ENCODE measurements around the gene NUP214. TPM values are rescaled to one million over a fixed set of nuclear protein-coding genes. Genes with fewer than 3 reads are reported as not detected.

NUP214 gene
- total RNA-seq, 1 donor from 2014 or later = 67.1 TPM

DNA sequence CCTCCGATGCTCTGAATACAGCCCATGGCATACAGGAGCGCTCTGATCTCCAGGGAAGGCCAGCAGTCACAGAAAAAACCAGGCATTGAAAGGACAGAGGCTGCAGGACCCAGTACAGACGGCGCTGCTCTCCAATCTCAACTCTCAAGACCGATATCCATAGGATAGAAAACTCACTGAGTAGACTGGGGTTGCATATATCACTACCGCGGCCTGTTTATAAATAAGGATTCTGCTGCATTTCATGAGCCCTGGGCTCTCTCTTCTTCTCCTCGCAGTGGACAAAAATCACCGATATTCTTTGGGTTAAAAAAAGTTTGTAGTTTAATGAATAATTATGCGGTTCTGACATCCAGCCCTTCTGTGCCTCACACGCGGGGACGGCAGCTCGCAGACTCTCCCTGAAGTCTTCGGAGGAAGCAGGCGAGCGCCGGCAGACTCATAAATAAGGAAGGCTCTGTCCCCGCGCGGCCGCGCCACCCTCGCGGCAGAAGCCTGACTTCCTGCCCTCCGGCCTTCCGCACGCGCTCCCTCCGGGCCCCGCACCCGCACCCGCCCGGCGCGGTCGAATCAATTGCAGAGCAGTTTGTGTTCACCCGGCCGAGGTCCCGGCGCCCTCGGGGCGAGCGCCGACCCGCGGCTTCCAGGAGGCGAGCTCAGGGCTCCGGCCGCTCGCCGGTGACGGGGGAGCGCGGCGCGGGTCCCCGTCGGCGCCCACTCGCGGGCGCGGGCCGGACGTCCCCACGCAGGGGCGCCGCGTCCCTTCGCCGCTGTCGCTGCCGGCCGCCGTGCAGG is 150.9 kb downstream of the NUP214 start, which contains the start of gene FAM78A:
Gene FAM78A (minus strand): TSS at position 417 of the 795 bp plus-strand sequence. CDS start 331 bp downstream, at position 86.
- no peaks in the 10 kb centered on the region for H3K36me3 Mint-ChIP-seq
- TF ChIP-seq, protein P1, sequence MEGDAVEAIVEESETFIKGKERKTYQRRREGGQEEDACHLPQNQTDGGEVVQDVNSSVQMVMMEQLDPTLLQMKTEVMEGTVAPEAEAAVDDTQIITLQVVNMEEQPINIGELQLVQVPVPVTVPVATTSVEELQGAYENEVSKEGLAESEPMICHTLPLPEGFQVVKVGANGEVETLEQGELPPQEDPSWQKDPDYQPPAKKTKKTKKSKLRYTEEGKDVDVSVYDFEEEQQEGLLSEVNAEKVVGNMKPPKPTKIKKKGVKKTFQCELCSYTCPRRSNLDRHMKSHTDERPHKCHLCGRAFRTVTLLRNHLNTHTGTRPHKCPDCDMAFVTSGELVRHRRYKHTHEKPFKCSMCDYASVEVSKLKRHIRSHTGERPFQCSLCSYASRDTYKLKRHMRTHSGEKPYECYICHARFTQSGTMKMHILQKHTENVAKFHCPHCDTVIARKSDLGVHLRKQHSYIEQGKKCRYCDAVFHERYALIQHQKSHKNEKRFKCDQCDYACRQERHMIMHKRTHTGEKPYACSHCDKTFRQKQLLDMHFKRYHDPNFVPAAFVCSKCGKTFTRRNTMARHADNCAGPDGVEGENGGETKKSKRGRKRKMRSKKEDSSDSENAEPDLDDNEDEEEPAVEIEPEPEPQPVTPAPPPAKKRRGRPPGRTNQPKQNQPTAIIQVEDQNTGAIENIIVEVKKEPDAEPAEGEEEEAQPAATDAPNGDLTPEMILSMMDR (conservative IDR thresholded peaks at IDR 0.05) = no peak
- DNase-seq (ENCODE audit: extremely low spot score, unreplicated experiment) = no peak

DNA sequence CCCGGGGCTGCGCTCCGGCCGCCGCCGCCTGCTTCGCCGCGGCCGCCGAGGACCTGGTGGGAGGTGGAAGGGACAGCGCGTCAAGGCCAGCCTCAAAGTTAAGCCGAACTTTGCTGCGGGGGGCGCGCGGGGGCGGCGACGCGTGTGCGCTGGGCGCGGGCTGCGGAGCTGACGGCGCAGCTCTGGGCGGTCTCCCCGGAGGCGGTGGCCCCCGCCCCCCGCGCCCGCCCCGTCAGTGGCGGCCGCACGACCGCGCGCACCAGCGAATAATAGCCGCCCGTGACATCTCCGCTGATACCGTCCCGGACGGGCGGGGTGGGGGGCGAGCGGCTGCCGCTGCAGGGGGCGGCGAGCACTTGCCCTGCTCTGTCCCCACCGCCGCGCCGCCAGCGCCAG is 151.5 kb downstream of the NUP214 start:
- Mint-ChIP-seq H3K4me1 (ENCODE audit: unreplicated experiment) (peaks cover 3% of the 10 kb centered on the region), H3K36me3 (no peaks in the 10 kb centered on the region), H3K9me3 (no peaks in the 10 kb centered on the region), H3K4me3 (no peak overlapping the region), H3K27me3 (peaks cover 62% of the 10 kb centered on the region), H3K27ac (no peak overlapping the region)
- TF ChIP-seq, protein P1 (conservative IDR thresholded peaks at IDR 0.05) = no peak
- no peak for DNase-seq (ENCODE audit: extremely low spot score, unreplicated experiment)

More for the DNA sequence above, 150.9 kb downstream of the NUP214 start, which contains the start of gene FAM78A:
- Mint-ChIP-seq H3K9me3 (no peaks in the 10 kb centered on the region), H3K4me3 (peak within 1 kb of the TSS; percentile 39), H3K27ac (no peak within 1 kb of the TSS), H3K4me1 (ENCODE audit: unreplicated experiment) (no peaks in the 10 kb centered on the region), H3K27me3 (peaks cover 56% of the 10 kb centered on the region)

DNA sequence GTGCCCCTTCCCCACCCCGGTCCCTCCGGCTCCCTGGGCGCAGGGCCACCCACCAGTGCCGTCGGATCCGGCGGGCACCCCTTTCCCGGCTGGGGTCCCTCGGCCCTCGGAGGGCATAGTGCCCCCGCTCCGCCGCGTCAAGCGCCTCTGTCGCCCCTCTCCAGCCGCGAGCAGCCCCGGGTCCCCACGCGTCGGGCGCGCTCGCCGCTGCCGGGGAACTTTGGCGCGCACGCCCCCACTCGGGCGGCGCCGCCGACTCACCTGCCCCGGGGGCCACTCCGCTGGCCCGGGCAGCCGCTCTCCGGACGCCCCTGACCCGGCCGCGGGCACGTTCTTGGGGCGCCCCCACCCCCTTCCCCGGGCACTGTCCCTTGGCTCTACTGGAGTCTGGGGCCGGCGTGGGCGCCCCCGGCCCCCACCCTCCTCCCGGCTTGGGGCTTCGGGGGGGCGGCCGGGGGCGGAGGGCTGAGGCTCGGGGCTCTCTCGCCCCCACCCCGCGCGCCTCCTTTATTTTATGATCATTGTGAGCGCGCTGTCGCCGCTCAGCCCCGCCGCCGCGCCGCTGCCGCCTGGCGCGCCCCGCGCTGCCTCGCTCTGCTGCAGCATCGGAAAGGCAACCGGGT is 152.0 kb downstream of the NUP214 start:
- TF ChIP-seq, protein P1 (conservative IDR thresholded peaks at IDR 0.05) = no peak
- no peaks in the 10 kb centered on the region for H3K9me3 Mint-ChIP-seq
- peaks cover 67% of the 10 kb centered on the region for H3K27me3 Mint-ChIP-seq
- no peaks in the 10 kb centered on the region for H3K36me3 Mint-ChIP-seq
- DNase-seq (ENCODE audit: extremely low spot score, unreplicated experiment) = no peak
- no peak overlapping the region for H3K4me3 Mint-ChIP-seq
- no peak overlapping the region for H3K27ac Mint-ChIP-seq
- peaks cover 7% of the 10 kb centered on the region for H3K4me1 Mint-ChIP-seq (ENCODE audit: unreplicated experiment)

DNA sequence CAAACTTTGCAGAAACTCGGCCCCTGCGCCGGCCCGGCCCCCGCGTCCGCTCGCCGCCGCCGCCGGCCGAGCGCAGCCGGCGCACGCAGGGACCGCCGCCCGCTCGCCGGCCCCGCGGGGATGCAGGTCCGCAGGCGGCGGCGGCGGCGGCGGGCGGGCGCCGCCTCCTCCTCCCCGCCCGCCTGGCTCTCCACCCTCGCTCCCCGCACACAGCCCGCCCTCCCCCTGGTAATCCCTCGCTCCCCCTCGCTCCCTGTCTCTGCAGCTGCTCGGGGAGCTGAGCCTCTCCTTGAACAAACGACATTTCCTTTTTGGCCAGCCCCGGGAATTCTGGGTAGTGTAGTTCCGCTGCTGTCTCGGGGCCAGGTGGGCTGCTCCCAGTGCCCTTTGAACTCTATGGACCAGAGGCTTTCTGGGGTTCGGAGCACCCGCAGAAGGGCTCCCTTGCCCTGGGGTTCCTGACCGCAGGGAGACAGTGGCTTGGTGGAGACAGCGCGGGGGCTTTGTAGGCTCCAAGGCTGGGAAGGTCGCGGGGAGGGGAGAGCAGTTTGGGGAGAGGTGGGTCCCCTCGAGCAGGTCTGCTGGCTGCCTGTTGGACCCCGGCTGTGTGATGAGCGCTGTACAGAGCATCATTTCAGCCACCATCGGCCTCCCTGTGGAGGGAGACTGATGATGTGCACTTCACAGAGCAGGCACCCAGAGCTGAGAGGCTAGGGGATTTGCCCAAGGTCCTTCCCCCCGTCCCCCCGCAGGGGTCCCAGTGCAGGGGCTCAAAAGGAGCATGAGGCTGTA is 152.7 kb downstream of the NUP214 start:
- no peaks in the 10 kb centered on the region for H3K9me3 Mint-ChIP-seq
- peaks cover 68% of the 10 kb centered on the region for H3K27me3 Mint-ChIP-seq
- no peak overlapping the region for H3K27ac Mint-ChIP-seq

DNA sequence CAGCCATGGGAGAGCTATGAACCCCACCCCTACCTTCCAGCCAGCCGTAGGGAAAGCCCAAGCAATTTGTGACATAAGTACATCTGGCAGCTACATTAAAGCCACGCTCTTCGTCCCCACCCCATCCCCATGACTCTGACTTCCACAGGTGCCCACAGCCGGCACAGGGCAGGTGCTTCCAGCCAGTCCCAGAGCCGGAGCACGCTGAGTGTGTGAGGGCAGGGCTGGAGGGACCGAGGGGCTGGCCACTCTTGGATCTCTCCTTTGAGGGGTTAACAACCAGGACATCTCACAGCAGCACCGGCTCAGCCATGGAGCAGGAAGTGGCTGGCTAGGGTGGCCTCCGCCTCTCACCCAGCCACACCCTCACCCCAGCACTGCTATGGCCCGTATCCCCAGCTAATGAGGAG is 153.3 kb downstream of the NUP214 start:
- H3K27ac Mint-ChIP-seq = no peak overlapping the region
- TF ChIP-seq, protein P1 (conservative IDR thresholded peaks at IDR 0.05) = no peak
- peak overlapping the region; percentile 54 for H3K4me3 Mint-ChIP-seq
- no peak for DNase-seq (ENCODE audit: extremely low spot score, unreplicated experiment)
- H3K27me3 Mint-ChIP-seq = peaks cover 71% of the 10 kb centered on the region
- H3K9me3 Mint-ChIP-seq = no peaks in the 10 kb centered on the region
- H3K4me1 Mint-ChIP-seq (ENCODE audit: unreplicated experiment) = peaks cover 7% of the 10 kb centered on the region
- no peaks in the 10 kb centered on the region for H3K36me3 Mint-ChIP-seq

More for the DNA sequence above, 152.7 kb downstream of the NUP214 start:
- TF ChIP-seq, protein P1 (conservative IDR thresholded peaks at IDR 0.05) = no peak
- DNase-seq (ENCODE audit: extremely low spot score, unreplicated experiment) = no peak
- H3K36me3 Mint-ChIP-seq = no peaks in the 10 kb centered on the region
- H3K4me3 Mint-ChIP-seq = peak overlapping the region; percentile 85
- peaks cover 7% of the 10 kb centered on the region for H3K4me1 Mint-ChIP-seq (ENCODE audit: unreplicated experiment)
